ENCODE results near the gene GASK1A. TPM values are rescaled to one million over a fixed set of nuclear protein-coding genes. Genes with fewer than 3 reads are reported as not detected.

GASK1A gene
- total and polyA plus RNA-seq, 2 of the 4 experiments (the other 2 are of a cell fraction) = 0.18 to 0.19 TPM

GRCh38 chr3:43031889-43032545, 52.9 kb downstream of the GASK1A start:
- Histone ChIP-seq H3K9me1 (ENCODE audit: insufficient read depth, low read length) (no peaks in the 10 kb centered on the region), H3K14ac (replicated peaks; ENCODE audit: low read depth, low read length) (no peak overlapping the region), H3K23ac (ENCODE audit: low read depth, low read length) (no peak overlapping the region), H2AFZ (replicated peaks; ENCODE audit: low read length, poor library complexity) (no peak overlapping the region), H4K8ac (ENCODE audit: low read depth in 2 of 2, low read length in 2 of 2) (no peak overlapping the region), H2BK5ac (ENCODE audit: low read depth, low read length, poor library complexity, severe bottlenecking) (no peak overlapping the region), H2BK15ac (ENCODE audit: low read depth, low read length) (no peak overlapping the region), H4K20me1 (ENCODE audit: insufficient read depth, low read length) (no peaks in the 10 kb centered on the region), H3K27ac (ENCODE audit: insufficient read depth, low read length) (no peak overlapping the region), H3K4me1 (ENCODE audit: control insufficient read depth, insufficient read depth, low read length) (no peaks in the 10 kb centered on the region), H2BK120ac (ENCODE audit: low read depth, low read length) (no peak overlapping the region), H4K91ac (ENCODE audit: insufficient read depth, low read depth, low read length) (no peak overlapping the region), H3K79me1 (ENCODE audit: low read depth in 1 of 2, low read length in 2 of 2) (no peaks in the 10 kb centered on the region), H3K4ac (ENCODE audit: low read depth, low read length) (no peak overlapping the region), H4K5ac (ENCODE audit: low read depth, low read length) (no peak overlapping the region), H3K9ac (ENCODE audit: low read depth, low read length) (no peak overlapping the region), H3K18ac (ENCODE audit: low read depth, low read length) (no peak overlapping the region), H2AK9ac (replicated peaks; ENCODE audit: low read depth, low read length, poor library complexity) (no peak overlapping the region), H3K36me3 (ENCODE audit: control insufficient read depth, insufficient read depth, low read length) (no peaks in the 10 kb centered on the region), H2AK5ac (ENCODE audit: low read depth, low read length) (no peak overlapping the region), H3K27me3 (ENCODE audit: control insufficient read depth, insufficient read depth, low read length) (peaks cover 6% of the 10 kb centered on the region), H2BK20ac (ENCODE audit: low read depth, low read length) (no peak overlapping the region), H3K4me2 (ENCODE audit: low read depth, low read length) (no peak overlapping the region), H3K4me3 (ENCODE audit: insufficient read depth, low read depth, low read length) (no peak overlapping the region), H3K9me3 (ENCODE audit: control insufficient read depth, insufficient read depth, low read length) (no peaks in the 10 kb centered on the region), H3K56ac (ENCODE audit: extremely low read depth, insufficient read depth, low read length) (no peak overlapping the region)
- no peak for ATAC-seq (ENCODE audit: low read depth)
- TF ChIP-seq CTCF (conservative IDR thresholded peaks at IDR 0.05; ENCODE audit: low read depth, low read length) (no peak), CHD1 (IDR thresholded peaks at IDR 0.05; ENCODE audit: low read depth, low read length) (no peak), RFX5 (IDR thresholded peaks at IDR 0.05; ENCODE audit: low read depth, low read length) (no peak), RAD21 (IDR thresholded peaks at IDR 0.05; ENCODE audit: low read length) (no peak), ELK1 (IDR thresholded peaks at IDR 0.05; ENCODE audit: borderline replicate concordance, low read depth, low read length) (no peak), BHLHE40 (IDR thresholded peaks at IDR 0.05; ENCODE audit: low read depth, low read length) (no peak), MAFK (IDR thresholded peaks at IDR 0.05; ENCODE audit: low read depth, low read length) (no peak)
- DNase-seq = no peak
- dilution Hi-C loops (cut with HindIII; ENCODE audit: low sequenced_read_pairs, unreplicated experiment) = no loop called here
- WGBS, 2 experiments (ENCODE audit: extremely low coverage in 2 of 2, insufficient read length in 1 of 2) = 81% methylated on average over 7 of the region's 16 CpGs; no CpG with 5 or more reads in 1 of the 2 experiments
- POLR2A ChIA-PET (ENCODE audit: unreplicated experiment) = no interaction called here
- in situ Hi-C loops (cut with MboI; ENCODE audit: low sequenced_read_pairs) = no loop called here
- intact Hi-C loops (cut with micrococcal nuclease) = no loop called here
- BruUV-seq (replicated peaks) = no TSS peak
- CTCF ChIA-PET = no interaction called here

Measured in IMR-90 (cell line).